ENCODE results near the gene MAPK12.
A peak's percentile ranks its signal among the peaks of the same experiment; 100 is the strongest.

The MAPK12 gene

GRCh38 chr22:50264946-50265669 is 3.6 kb upstream of the MAPK12 start:
- no peak for DNase-seq

- DNase-seq = no peak
Measured at GRCh38 chr22:50264104-50264745, 2.7 kb upstream of the MAPK12 start.

GRCh38 chr22:50262973-50263617 is 1.6 kb upstream of the MAPK12 start:
- DNase-seq = no peak

- DNase-seq = no peak
Measured at GRCh38 chr22:50262460-50262911, 1.0 kb upstream of the MAPK12 start.

- DNase-seq = no peak
Measured at GRCh38 chr22:50260801-50261614, 475 bp downstream of the MAPK12 start.

- no peak for DNase-seq
Measured at GRCh38 chr22:50260434-50260800, 1.1 kb downstream of the MAPK12 start.

- DNase-seq = no peak
Measured at GRCh38 chr22:50259302-50259701, 2.2 kb downstream of the MAPK12 start.

- no peak for DNase-seq
Measured at GRCh38 chr22:50258361-50259292, 2.9 kb downstream of the MAPK12 start.

- DNase-seq = no peak
Measured at GRCh38 chr22:50257451-50258360, 3.8 kb downstream of the MAPK12 start.

GRCh38 chr22:50257041-50257440 is 4.4 kb downstream of the MAPK12 start:
- no peak for DNase-seq

GRCh38 chr22:50256258-50256862 is 5.1 kb downstream of the MAPK12 start:
- DNase-seq = no peak

- DNase-seq = no peak
Measured at GRCh38 chr22:50255607-50256006, 5.9 kb downstream of the MAPK12 start.

- no peak for DNase-seq
Measured at GRCh38 chr22:50255099-50255498, 6.4 kb downstream of the MAPK12 start.

GRCh38 chr22:50253941-50254340 is 7.5 kb downstream of the MAPK12 start:
- DNase-seq = no peak

- no peak for DNase-seq
Measured at GRCh38 chr22:50253046-50253915, 8.2 kb downstream of the MAPK12 start.

- peak; percentile 77 for DNase-seq
Measured at GRCh38 chr22:50252082-50253045, 9.1 kb downstream of the MAPK12 start.

- no peak for DNase-seq
Measured at GRCh38 chr22:50251477-50252081, 9.9 kb downstream of the MAPK12 start.
